DOHH2 (cell line): ENCODE data around the gene WWOX.

Experiments used
- H3F3A ChIP-seq: fragments of 200-600 bp; sonication (generic), shearing (Covaris generic); 2 replicates; pipeline ENCODE4 v1.6.0; 2016; ENCODE audit warnings: antibody characterized with exemption, mild to moderate bottlenecking; ENCODE audit not compliant: control insufficient read depth, insufficient read depth
- H3K27ac ChIP-seq: fragments of 200-600 bp; sonication (generic); 2 replicates; pipeline ENCODE4 v1.5.1; 2014; ENCODE audit warnings: low read depth, mild to moderate bottlenecking, low read length, moderate library complexity
- H3K27me3 ChIP-seq: fragments of 200-600 bp; sonication (generic); 2 replicates; pipeline ENCODE4 v1.6.1; 2014; ENCODE audit warnings: mild to moderate bottlenecking, low read length, mixed read lengths; ENCODE audit not compliant: control insufficient read depth
- H3K36me3 ChIP-seq: fragments of 200-600 bp; sonication (generic); 2 replicates; pipeline ENCODE4 v1.6.1; 2014; ENCODE audit warnings: mild to moderate bottlenecking, low read length, moderate library complexity, mixed read lengths; ENCODE audit not compliant: control insufficient read depth
- H3K4me1 ChIP-seq: fragments of 200-600 bp; sonication (generic); 2 replicates; pipeline ENCODE4 v1.6.1; 2014; ENCODE audit warnings: mild to moderate bottlenecking, low read length, mixed read lengths; ENCODE audit not compliant: control insufficient read depth
- H3K4me2 ChIP-seq: fragments of 200-600 bp; sonication (generic); 2 replicates; pipeline ENCODE4 v1.6.0; 2014; ENCODE audit warnings: mild to moderate bottlenecking, low read length, moderate library complexity
- H3K4me3 ChIP-seq: fragments of 200-600 bp; sonication (generic); 2 replicates; pipeline ENCODE4 v1.5.1; 2014; ENCODE audit warnings: mild to moderate bottlenecking, low read length, mixed read lengths
- H3K79me2 ChIP-seq: fragments of 200-600 bp; sonication (generic); 2 replicates; pipeline ENCODE4 v1.6.1; 2014; ENCODE audit warnings: mild to moderate bottlenecking, low read length, mixed read lengths; ENCODE audit not compliant: control insufficient read depth
- H3K9me2 ChIP-seq: fragments of 200-600 bp; sonication (generic); replicated peaks from 2 replicates; pipeline ENCODE4 v1.6.1; 2014; ENCODE audit warnings: mild to moderate bottlenecking, low read length, mixed read lengths; ENCODE audit not compliant: control insufficient read depth
- H3K9me3 ChIP-seq: fragments of 200-600 bp; sonication (generic); 2 replicates; pipeline ENCODE4 v1.6.1; 2014; ENCODE audit warnings: antibody characterized with exemption, low read length, mixed read lengths; ENCODE audit not compliant: control insufficient read depth, insufficient read depth
- H4K20me1 ChIP-seq: fragments of 200-600 bp; sonication (generic); 2 replicates; pipeline ENCODE4 v1.6.0; 2014; ENCODE audit warnings: low read depth, mild to moderate bottlenecking, antibody characterized with exemption, low read length, moderate library complexity; ENCODE audit not compliant: control insufficient read depth, insufficient read depth
- CTCF ChIP-seq: fragments of 200-600 bp; sonication (generic); IDR thresholded peaks from one replicate; pipeline ENCODE4 v1.5.1; 2014; ENCODE audit warnings: antibody characterized with exemption, mild to moderate bottlenecking, low read depth, low read length; ENCODE audit not compliant: poor library complexity, severe bottlenecking
- EZH2phosphoT487 ChIP-seq: fragments of 200-600 bp; sonication (generic); IDR thresholded peaks from 2 replicates; pipeline ENCODE4 v1.6.1; 2017; ENCODE audit warnings: borderline replicate concordance, mild to moderate bottlenecking, antibody characterized with exemption, low read length, moderate library complexity, mixed read lengths

Gene WWOX

GRCh38 chr16:79191933-79192332 is 1092.5 kb downstream of the WWOX start:
- Histone ChIP-seq H3K9me3 (no peaks in the 10 kb centered on the region; the same call in 1 of the 2 replicates), H3F3A (no peaks in the 10 kb centered on the region), H3K27me3 (no peaks in the 10 kb centered on the region), H3K27ac (no peak overlapping the region), H3K4me3 (no peak overlapping the region), H3K9me2 (no peaks in the 10 kb centered on the region), H3K4me1 (peaks cover 17% of the 10 kb centered on the region), H3K79me2 (no peaks in the 10 kb centered on the region), H3K4me2 (no peak overlapping the region), H4K20me1 (no peaks in the 10 kb centered on the region), H3K36me3 (no peaks in the 10 kb centered on the region)
- no peak for TF ChIP-seq CTCF
- TF ChIP-seq EZH2phosphoT487 = no peak

GRCh38 chr16:79192904-79193303 is 1093.5 kb downstream of the WWOX start:
- Histone ChIP-seq H3K9me2 (no peaks in the 10 kb centered on the region), H3K27ac (no peak overlapping the region), H3K9me3 (no peaks in the 10 kb centered on the region; the same call in 1 of the 2 replicates), H3K36me3 (no peaks in the 10 kb centered on the region), H4K20me1 (no peaks in the 10 kb centered on the region), H3K4me2 (no peak overlapping the region), H3K79me2 (no peaks in the 10 kb centered on the region), H3K4me3 (no peak overlapping the region), H3F3A (no peaks in the 10 kb centered on the region), H3K27me3 (no peaks in the 10 kb centered on the region), H3K4me1 (peaks cover 15% of the 10 kb centered on the region)
- no peak for TF ChIP-seq CTCF
- TF ChIP-seq EZH2phosphoT487 = no peak

- H3K27me3 ChIP-seq = no peaks in the 10 kb centered on the region
- TF ChIP-seq EZH2phosphoT487 (no peak), CTCF (no peak)
- no peaks in the 10 kb centered on the region for H3K79me2 ChIP-seq
- H3K9me3 ChIP-seq = no peaks in the 10 kb centered on the region
- H4K20me1 ChIP-seq = no peaks in the 10 kb centered on the region
- H3K36me3 ChIP-seq = no peaks in the 10 kb centered on the region
- no peak overlapping the region for H3K4me2 ChIP-seq
- no peaks in the 10 kb centered on the region for H3F3A ChIP-seq
- H3K4me1 ChIP-seq = peaks cover 6% of the 10 kb centered on the region; the same call in 1 of the 2 replicates
- no peak overlapping the region for H3K27ac ChIP-seq
- no peaks in the 10 kb centered on the region for H3K9me2 ChIP-seq
- H3K4me3 ChIP-seq = no peak overlapping the region
These were observed 1094.8 kb downstream of the WWOX start for GRCh38 chr16:79194291-79194690.
